ENCODE results near the gene HILPDA. TPM values are rescaled to one million over a fixed set of nuclear protein-coding genes. Genes with fewer than 3 reads are reported as not detected.

Gene HILPDA
- polyA plus RNA-seq, 1 donor (not counting 4 experiments of a cell fraction or from before 2014, with no cell fraction given): 17.9 TPM

GRCh38 chr7:128435327-128435686 is 20.4 kb upstream of the HILPDA start:
- H3K9me3 ChIP-seq (ENCODE audit: control insufficient read depth, low read depth, low read length): no peaks in the 10 kb centered on the region
- no peak overlapping the region for H3K4me3 ChIP-seq (ENCODE audit: control insufficient read depth in 2 of 3, extremely low read depth in 1 of 3, insufficient read depth in 2 of 3, low read depth in 1 of 3, low read length in 3 of 3)
- FAIRE-seq (no peak), DNase-seq (ENCODE audit: low read depth, low spot score) (no peak)
- H3K36me3 ChIP-seq (ENCODE audit: control insufficient read depth in 2 of 2, extremely low read depth in 1 of 2, insufficient read depth in 2 of 2, low read length in 2 of 2): no peaks in the 10 kb centered on the region
- H3K9ac ChIP-seq (ENCODE audit: control insufficient read depth, extremely low read depth, insufficient read depth, low read length): no peak overlapping the region
- H3K4me1 ChIP-seq (ENCODE audit: control insufficient read depth, extremely low read depth, insufficient read depth, low read length): no peaks in the 10 kb centered on the region
- no peaks in the 10 kb centered on the region for H3K79me2 ChIP-seq (ENCODE audit: control insufficient read depth, insufficient read depth, low read length)
- dilution Hi-C loops (cut with MboI; ENCODE audit: extremely low pct_ligation_motif_present, low sequenced_read_pairs): no loop called here
- H3K27ac ChIP-seq (ENCODE audit: control insufficient read depth, insufficient read depth, low read length): no peak overlapping the region
- no peak overlapping the region for H3K4me2 ChIP-seq (ENCODE audit: control insufficient read depth, extremely low read depth, insufficient read depth, low read depth, low read length)
- TF ChIP-seq EZH2 (IDR thresholded peaks at IDR 0.05; ENCODE audit: low read length) (no peak), CTCF (optimal IDR thresholded peaks at IDR 0.05 in 1 of 3, IDR thresholded peaks at IDR 0.05 in 1 of 3, conservative IDR thresholded peaks at IDR 0.05 in 1 of 3; ENCODE audit: extremely low read depth in 1 of 3, insufficient read depth in 2 of 3, low read length in 3 of 3) (no peak)
- no peaks in the 10 kb centered on the region for H4K20me1 ChIP-seq (ENCODE audit: control insufficient read depth, extremely low read depth, insufficient read depth, low read length)
- H3K9me1 ChIP-seq (ENCODE audit: control insufficient read depth, extremely low read depth, insufficient read depth, low read length): no peaks in the 10 kb centered on the region
- H2AFZ ChIP-seq (ENCODE audit: control insufficient read depth, low read length): no peak overlapping the region
- no peaks in the 10 kb centered on the region for H3K27me3 ChIP-seq (ENCODE audit: control insufficient read depth, extremely low read depth, insufficient read depth, low read length)

- no peak overlapping the region for H2AFZ ChIP-seq (ENCODE audit: control insufficient read depth, low read length)
- no peak overlapping the region for H3K4me3 ChIP-seq (ENCODE audit: control insufficient read depth in 2 of 3, extremely low read depth in 1 of 3, insufficient read depth in 2 of 3, low read depth in 1 of 3, low read length in 3 of 3)
- H3K4me1 ChIP-seq (ENCODE audit: control insufficient read depth, extremely low read depth, insufficient read depth, low read length): no peaks in the 10 kb centered on the region
- no peak for DNase-seq (ENCODE audit: low read depth, low spot score)
- FAIRE-seq: no peak
- dilution Hi-C loops (cut with MboI; ENCODE audit: extremely low pct_ligation_motif_present, low sequenced_read_pairs): no loop called here
- no peaks in the 10 kb centered on the region for H4K20me1 ChIP-seq (ENCODE audit: control insufficient read depth, extremely low read depth, insufficient read depth, low read length)
- H3K9ac ChIP-seq (ENCODE audit: control insufficient read depth, extremely low read depth, insufficient read depth, low read length): no peak overlapping the region
- H3K4me2 ChIP-seq (ENCODE audit: control insufficient read depth, extremely low read depth, insufficient read depth, low read depth, low read length): no peak overlapping the region
- H3K27me3 ChIP-seq (ENCODE audit: control insufficient read depth, extremely low read depth, insufficient read depth, low read length): no peaks in the 10 kb centered on the region
- H3K79me2 ChIP-seq (ENCODE audit: control insufficient read depth, insufficient read depth, low read length): no peaks in the 10 kb centered on the region
- H3K27ac ChIP-seq (ENCODE audit: control insufficient read depth, insufficient read depth, low read length): no peak overlapping the region
- no peaks in the 10 kb centered on the region for H3K9me1 ChIP-seq (ENCODE audit: control insufficient read depth, extremely low read depth, insufficient read depth, low read length)
- H3K9me3 ChIP-seq (ENCODE audit: control insufficient read depth, low read depth, low read length): no peaks in the 10 kb centered on the region
- TF ChIP-seq EZH2 (IDR thresholded peaks at IDR 0.05; ENCODE audit: low read length): no peak
- no peak for TF ChIP-seq CTCF (optimal IDR thresholded peaks at IDR 0.05 in 1 of 3, IDR thresholded peaks at IDR 0.05 in 1 of 3, conservative IDR thresholded peaks at IDR 0.05 in 1 of 3; ENCODE audit: extremely low read depth in 1 of 3, insufficient read depth in 2 of 3, low read length in 3 of 3)
- H3K36me3 ChIP-seq (ENCODE audit: control insufficient read depth in 2 of 2, extremely low read depth in 1 of 2, insufficient read depth in 2 of 2, low read length in 2 of 2): no peaks in the 10 kb centered on the region
Observed at GRCh38 chr7:128437426-128438332, 18.0 kb upstream of the HILPDA start.

Data from keratinocyte (primary cell).